ENCODE results near the gene EP300. TPM values are rescaled to one million over a fixed set of nuclear protein-coding genes. Genes with fewer than 3 reads are reported as not detected.

EP300 gene
- total RNA-seq, 1 experiment from 2014 or later: 78.6 TPM

DNA sequence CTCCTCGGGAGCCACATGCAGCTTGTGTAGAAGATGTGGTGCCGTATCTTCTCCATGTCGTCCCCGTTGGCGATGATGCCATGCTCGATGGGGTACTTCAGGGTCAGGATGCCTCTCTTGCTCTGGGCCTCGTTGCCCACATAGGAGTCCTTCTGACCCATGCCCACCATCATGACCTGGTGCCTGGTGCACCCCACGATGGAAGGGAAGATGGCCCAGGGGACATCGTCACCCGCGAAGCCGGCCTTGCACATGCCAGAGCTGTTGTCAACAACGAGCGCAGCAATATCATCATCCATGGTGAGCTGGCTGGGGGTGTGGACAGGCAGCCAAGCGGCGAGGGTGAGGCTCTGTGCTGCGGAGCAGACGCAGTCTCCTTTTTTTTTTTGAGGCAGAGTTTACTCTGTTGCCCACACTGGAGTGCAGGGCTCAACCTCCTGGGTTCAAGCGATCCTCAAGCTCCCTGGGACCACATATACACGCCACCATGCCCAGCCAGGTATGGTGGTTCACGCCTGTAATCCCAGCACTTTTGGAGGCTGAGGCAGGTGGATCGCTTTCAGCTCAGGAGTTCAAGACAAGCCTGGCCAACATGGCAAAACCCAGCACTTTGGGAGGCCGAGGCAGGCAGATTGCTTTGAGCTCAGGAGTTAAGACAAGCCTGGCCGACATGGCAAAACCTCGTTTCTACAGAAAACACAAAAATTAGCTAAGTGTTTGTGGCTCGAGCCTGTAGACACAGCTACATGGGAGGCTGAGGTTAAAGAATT lies 17.3 kb upstream of the EP300 start:
- Histone ChIP-seq H3K9me3 (no peaks in the 10 kb centered on the region), H3K4me3 (ENCODE audit: low read depth, low read length) (no peak overlapping the region), H3K4me1 (no peaks in the 10 kb centered on the region), H3K27me3 (replicated peaks; ENCODE audit: control insufficient read depth, insufficient read depth, low read length) (no peaks in the 10 kb centered on the region; the same call in 1 of the 2 replicates), H3K36me3 (ENCODE audit: control insufficient read depth, insufficient read depth, low read length) (no peaks in the 10 kb centered on the region)
- no TSS peak for BruUV-seq (replicated peaks)
- H3K4me3 Mint-ChIP-seq (ENCODE audit: unreplicated experiment): no peak overlapping the region
- ChIA-PET POLR2A (no interaction called here), CTCF (interaction anchor here (0.6 kb wide), 1 partner anchor 354 kb away, joined by 4 read pairs; no protein-coding TSS in a partner anchor)
- no peaks in the 10 kb centered on the region for H3K9me3 Mint-ChIP-seq (ENCODE audit: unreplicated experiment)
- no peak for DNase-seq
- H3K27me3 Mint-ChIP-seq (ENCODE audit: insufficient read depth, unreplicated experiment): no peaks in the 10 kb centered on the region
- TF ChIP-seq, protein P1, sequence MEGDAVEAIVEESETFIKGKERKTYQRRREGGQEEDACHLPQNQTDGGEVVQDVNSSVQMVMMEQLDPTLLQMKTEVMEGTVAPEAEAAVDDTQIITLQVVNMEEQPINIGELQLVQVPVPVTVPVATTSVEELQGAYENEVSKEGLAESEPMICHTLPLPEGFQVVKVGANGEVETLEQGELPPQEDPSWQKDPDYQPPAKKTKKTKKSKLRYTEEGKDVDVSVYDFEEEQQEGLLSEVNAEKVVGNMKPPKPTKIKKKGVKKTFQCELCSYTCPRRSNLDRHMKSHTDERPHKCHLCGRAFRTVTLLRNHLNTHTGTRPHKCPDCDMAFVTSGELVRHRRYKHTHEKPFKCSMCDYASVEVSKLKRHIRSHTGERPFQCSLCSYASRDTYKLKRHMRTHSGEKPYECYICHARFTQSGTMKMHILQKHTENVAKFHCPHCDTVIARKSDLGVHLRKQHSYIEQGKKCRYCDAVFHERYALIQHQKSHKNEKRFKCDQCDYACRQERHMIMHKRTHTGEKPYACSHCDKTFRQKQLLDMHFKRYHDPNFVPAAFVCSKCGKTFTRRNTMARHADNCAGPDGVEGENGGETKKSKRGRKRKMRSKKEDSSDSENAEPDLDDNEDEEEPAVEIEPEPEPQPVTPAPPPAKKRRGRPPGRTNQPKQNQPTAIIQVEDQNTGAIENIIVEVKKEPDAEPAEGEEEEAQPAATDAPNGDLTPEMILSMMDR (IDR thresholded peaks at IDR 0.05; ENCODE audit: insufficient read depth in 1 of 2, low read depth in 1 of 2, low read length in 1 of 2, severe bottlenecking in 1 of 2, unreplicated experiment in 1 of 2): no peak
- H3K4me1 Mint-ChIP-seq (ENCODE audit: low read depth, unreplicated experiment): no peaks in the 10 kb centered on the region
- intact Hi-C loops (cut with micrococcal nuclease; ENCODE audit: unreplicated experiment): no loop called here
- no peak overlapping the region for H3K27ac Mint-ChIP-seq (ENCODE audit: unreplicated experiment)
- H3K36me3 Mint-ChIP-seq (ENCODE audit: insufficient read depth, unreplicated experiment): no peaks in the 10 kb centered on the region

DNA sequence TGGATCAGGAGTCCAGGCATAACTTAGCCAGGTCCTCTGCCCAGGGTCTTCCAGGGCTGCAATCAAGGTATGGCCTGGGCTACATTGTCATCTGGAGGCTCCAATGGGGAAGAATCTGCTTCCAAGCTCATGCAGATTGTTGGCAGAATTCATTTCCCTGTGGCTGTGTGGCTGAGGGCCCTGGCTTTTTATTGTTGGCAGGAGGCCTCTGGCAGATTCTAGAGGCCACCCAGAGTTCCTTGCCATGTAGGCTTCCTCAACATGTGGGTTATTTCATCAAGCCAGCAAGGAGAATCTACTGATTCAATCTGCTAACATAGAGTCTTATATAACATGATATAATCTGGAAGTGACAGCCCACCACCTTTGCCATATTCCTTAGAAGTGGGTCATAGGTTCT lies 16.4 kb upstream of the EP300 start:
- H3K36me3 ChIP-seq (ENCODE audit: control insufficient read depth, insufficient read depth, low read length): no peaks in the 10 kb centered on the region
- Mint-ChIP-seq H3K4me1 (ENCODE audit: low read depth, unreplicated experiment) (no peaks in the 10 kb centered on the region), H3K27ac (ENCODE audit: unreplicated experiment) (no peak overlapping the region), H3K27me3 (ENCODE audit: insufficient read depth, unreplicated experiment) (no peaks in the 10 kb centered on the region), H3K36me3 (ENCODE audit: insufficient read depth, unreplicated experiment) (no peaks in the 10 kb centered on the region), H3K4me3 (ENCODE audit: unreplicated experiment) (no peak overlapping the region), H3K9me3 (ENCODE audit: unreplicated experiment) (no peaks in the 10 kb centered on the region)
- no peaks in the 10 kb centered on the region for H3K9me3 ChIP-seq
- no peaks in the 10 kb centered on the region; the same call in 1 of the 2 replicates for H3K27me3 ChIP-seq (replicated peaks; ENCODE audit: control insufficient read depth, insufficient read depth, low read length)
- DNase-seq: no peak
- H3K4me1 ChIP-seq: no peaks in the 10 kb centered on the region
- BruUV-seq (replicated peaks): no TSS peak
- H3K4me3 ChIP-seq (ENCODE audit: low read depth, low read length): no peak overlapping the region
- CTCF ChIA-PET: no interaction called here
- intact Hi-C loops (cut with micrococcal nuclease; ENCODE audit: unreplicated experiment): no loop called here
- POLR2A ChIA-PET: no interaction called here
- TF ChIP-seq, protein P1 (IDR thresholded peaks at IDR 0.05; ENCODE audit: insufficient read depth in 1 of 2, low read depth in 1 of 2, low read length in 1 of 2, severe bottlenecking in 1 of 2, unreplicated experiment in 1 of 2): no peak

DNA sequence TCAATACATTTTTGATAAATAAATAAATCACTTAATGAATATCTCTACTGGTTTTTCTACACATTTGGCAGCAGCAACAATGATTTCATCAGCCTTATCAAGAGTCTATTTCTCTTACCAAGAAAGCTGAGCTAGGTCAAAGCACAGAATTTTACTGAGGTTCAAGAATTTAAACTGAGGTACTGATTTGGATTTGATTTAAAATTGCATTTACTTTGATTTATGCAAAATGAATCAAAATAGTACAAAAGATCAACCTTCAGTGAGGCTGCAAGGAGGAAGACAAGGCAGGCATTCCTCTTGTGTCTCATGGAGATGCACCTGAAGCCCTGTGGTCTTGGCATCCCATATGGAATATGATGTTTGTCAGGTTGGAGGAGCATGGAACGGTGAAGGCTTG lies 15.5 kb upstream of the EP300 start:
- Histone ChIP-seq H3K4me3 (ENCODE audit: low read depth, low read length) (no peak overlapping the region), H3K36me3 (ENCODE audit: control insufficient read depth, insufficient read depth, low read length) (no peaks in the 10 kb centered on the region), H3K27me3 (replicated peaks; ENCODE audit: control insufficient read depth, insufficient read depth, low read length) (no peaks in the 10 kb centered on the region; the same call in 1 of the 2 replicates), H3K4me1 (no peaks in the 10 kb centered on the region), H3K9me3 (no peaks in the 10 kb centered on the region)
- TF ChIP-seq, protein P1 (IDR thresholded peaks at IDR 0.05; ENCODE audit: insufficient read depth in 1 of 2, low read depth in 1 of 2, low read length in 1 of 2, severe bottlenecking in 1 of 2, unreplicated experiment in 1 of 2): no peak
- no peaks in the 10 kb centered on the region for H3K4me1 Mint-ChIP-seq (ENCODE audit: low read depth, unreplicated experiment)
- H3K9me3 Mint-ChIP-seq (ENCODE audit: unreplicated experiment): no peaks in the 10 kb centered on the region
- no peak for DNase-seq
- H3K36me3 Mint-ChIP-seq (ENCODE audit: insufficient read depth, unreplicated experiment): no peaks in the 10 kb centered on the region
- CTCF ChIA-PET: interaction anchor here (0.5 kb wide), 1 partner anchor 54 kb away, joined by 4 read pairs; no protein-coding TSS in a partner anchor
- POLR2A ChIA-PET: no interaction called here
- intact Hi-C loops (cut with micrococcal nuclease; ENCODE audit: unreplicated experiment): no loop called here
- no peaks in the 10 kb centered on the region for H3K27me3 Mint-ChIP-seq (ENCODE audit: insufficient read depth, unreplicated experiment)
- BruUV-seq (replicated peaks): no TSS peak
- no peak overlapping the region for H3K27ac Mint-ChIP-seq (ENCODE audit: unreplicated experiment)
- H3K4me3 Mint-ChIP-seq (ENCODE audit: unreplicated experiment): no peak overlapping the region

Data from Caco-2 (cell line).